ENCODE results near the gene KLHL18.

GRCh38 chr3:47381317-47382157, 98.8 kb downstream of the KLHL18 start:
- TF ChIP-seq CTCF (IDR thresholded peaks at IDR 0.05) (no peak), POLR2A (IDR thresholded peaks at IDR 0.05) (peak in 1 of 2 donors; percentile 46)

All from adrenal gland (tissue), 5 donors.